ENCODE results near the gene TBCD.
A peak's percentile ranks its signal among the peaks of the same experiment; 100 is the strongest.

The TBCD gene

GRCh38 chr17:82920715-82921114, 168.8 kb downstream of the TBCD start:
- Histone ChIP-seq H3K36me3 (ENCODE audit: control insufficient read depth in 2 of 2, insufficient read depth in 1 of 2, low read length in 2 of 2) (peaks cover 0 to 42% of the 10 kb centered on the region in 2 experiments; a peak in 2 of 3 replicates), H3K27ac (ENCODE audit: extremely low read depth, low read depth, low read length) (no peak overlapping the region), H3K4me1 (ENCODE audit: control insufficient read depth, insufficient read depth, low read length) (no peaks in the 10 kb centered on the region), H3K9me3 (ENCODE audit: control insufficient read depth, insufficient read depth, low read depth, low read length) (no peaks in the 10 kb centered on the region), H3K4me3 (ENCODE audit: low read depth, low read length) (no peak overlapping the region)
- POLR2A ChIA-PET, result no interaction called here
- CTCF ChIA-PET, result interaction anchor here (0.7 to 1.3 kb wide), 4 partner anchors 9 to 231 kb away, joined by 3 to 5 read pairs (median 4); no protein-coding TSS in a partner anchor
- TF ChIP-seq ZFP41 (tag by site-specific recombination; IDR thresholded peaks at IDR 0.05; ENCODE audit: borderline replicate concordance), result no peak
- no peak for TF ChIP-seq ZNF704 (tag by site-specific recombination; IDR thresholded peaks at IDR 0.05)
- no peak for TF ChIP-seq MZF1 (tag by site-specific recombination; IDR thresholded peaks at IDR 0.05; ENCODE audit: borderline replicate concordance)
- no peak for TF ChIP-seq ZSCAN4 (tag by site-specific recombination; IDR thresholded peaks at IDR 0.05)
- no peak for TF ChIP-seq ZNF571 (tag by site-specific recombination; IDR thresholded peaks at IDR 0.05)
- no peak for TF ChIP-seq ZNF473 (tag by site-specific recombination; IDR thresholded peaks at IDR 0.05)
- TF ChIP-seq ZNF366 (tag by site-specific recombination; conservative IDR thresholded peaks at IDR 0.05), result no peak
- TF ChIP-seq GLI4 (tag by site-specific recombination; IDR thresholded peaks at IDR 0.05), result no peak

GRCh38 chr17:82921426-82921825, 169.6 kb downstream of the TBCD start:
- ChIA-PET CTCF (interaction anchor here (0.9 kb wide), 2 partner anchors 10 to 36 kb away, joined by 3 to 4 read pairs; no protein-coding TSS in a partner anchor), POLR2A (no interaction called here)
- Histone ChIP-seq H3K4me3 (ENCODE audit: low read depth, low read length) (no peak overlapping the region), H3K36me3 (ENCODE audit: control insufficient read depth in 2 of 2, insufficient read depth in 1 of 2, low read length in 2 of 2) (peaks cover 0 to 46% of the 10 kb centered on the region in 2 experiments), H3K9me3 (ENCODE audit: control insufficient read depth, insufficient read depth, low read depth, low read length) (no peaks in the 10 kb centered on the region), H3K27ac (ENCODE audit: extremely low read depth, low read depth, low read length) (no peak overlapping the region), H3K4me1 (ENCODE audit: control insufficient read depth, insufficient read depth, low read length) (no peaks in the 10 kb centered on the region)
- TF ChIP-seq ZNF571 (tag by site-specific recombination; IDR thresholded peaks at IDR 0.05), result no peak
- TF ChIP-seq ZNF76 (tag by site-specific recombination; IDR thresholded peaks at IDR 0.05; ENCODE audit: borderline replicate concordance, low read depth), result no peak

GRCh38 chr17:82922646-82923045, 170.8 kb downstream of the TBCD start:
- H3K36me3 ChIP-seq (ENCODE audit: control insufficient read depth in 2 of 2, insufficient read depth in 1 of 2, low read length in 2 of 2), result peaks cover 0 to 58% of the 10 kb centered on the region in 2 experiments
- CTCF ChIA-PET, result no interaction called here

More at GRCh38 chr17:82922646-82923045, 170.8 kb downstream of the TBCD start:
- H3K4me3 ChIP-seq (ENCODE audit: low read depth, low read length), result no peak overlapping the region
- TF ChIP-seq ZFHX2 (tag by site-specific recombination; conservative IDR thresholded peaks at IDR 0.05), result peak; percentile 58
- no peak for TF ChIP-seq ZFP37 (tag by site-specific recombination; IDR thresholded peaks at IDR 0.05)
- no peak for TF ChIP-seq HIC1 (tag by site-specific recombination; IDR thresholded peaks at IDR 0.05)
- TF ChIP-seq SETDB1 (IDR thresholded peaks at IDR 0.05; ENCODE audit: insufficient read length, low read length), result no peak
- no peak for TF ChIP-seq ZNF133 (tag by site-specific recombination; IDR thresholded peaks at IDR 0.05)
- TF ChIP-seq ZNF449 (tag by site-specific recombination; IDR thresholded peaks at IDR 0.05), result no peak
- peak; percentile 59; the same call in 1 of the 2 replicates for TF ChIP-seq EGR2 (tag by site-specific recombination; IDR thresholded peaks at IDR 0.05; ENCODE audit: low read depth)
- no peaks in the 10 kb centered on the region for H3K4me1 ChIP-seq (ENCODE audit: control insufficient read depth, insufficient read depth, low read length)
- no peaks in the 10 kb centered on the region for H3K9me3 ChIP-seq (ENCODE audit: control insufficient read depth, insufficient read depth, low read depth, low read length)
- POLR2A ChIA-PET, result no interaction called here
- H3K27ac ChIP-seq (ENCODE audit: extremely low read depth, low read depth, low read length), result no peak overlapping the region

Measured in HEK293 (cell line).